Ovary (tissue), 3 donors: Measurements from ENCODE around the gene EEF1AKMT4.

Experiments
- EP300 ChIP-seq: sonication (generic); formaldehyde crosslinking; IDR thresholded peaks from one replicate; pipeline ENCODE4 v1.6.1; 2017; ENCODE audit warnings: antibody characterized with exemption
- POLR2A ChIP-seq: fragments of 450-650 bp; IDR thresholded peaks from one replicate; pipeline ENCODE4 v1.6.1; 2017; ENCODE audit warnings: antibody characterized with exemption, mild to moderate bottlenecking, moderate library complexity
- TF ChIP-seq, protein P1 (sequence below), 3 donors: fragments of 450-650 bp in 2 of 3; fragments of 200-600 bp in 1 of 3; IDR thresholded peaks; one replicate each; pipeline versions ENCODE4 v1.5.1 to v1.8.0; 2016 to 2022; ENCODE audit warnings: antibody characterized with exemption in 3 of 3, mild to moderate bottlenecking in 1 of 3
- donor health status: DM: no; HTN: no; CAD: no.

DNA sequence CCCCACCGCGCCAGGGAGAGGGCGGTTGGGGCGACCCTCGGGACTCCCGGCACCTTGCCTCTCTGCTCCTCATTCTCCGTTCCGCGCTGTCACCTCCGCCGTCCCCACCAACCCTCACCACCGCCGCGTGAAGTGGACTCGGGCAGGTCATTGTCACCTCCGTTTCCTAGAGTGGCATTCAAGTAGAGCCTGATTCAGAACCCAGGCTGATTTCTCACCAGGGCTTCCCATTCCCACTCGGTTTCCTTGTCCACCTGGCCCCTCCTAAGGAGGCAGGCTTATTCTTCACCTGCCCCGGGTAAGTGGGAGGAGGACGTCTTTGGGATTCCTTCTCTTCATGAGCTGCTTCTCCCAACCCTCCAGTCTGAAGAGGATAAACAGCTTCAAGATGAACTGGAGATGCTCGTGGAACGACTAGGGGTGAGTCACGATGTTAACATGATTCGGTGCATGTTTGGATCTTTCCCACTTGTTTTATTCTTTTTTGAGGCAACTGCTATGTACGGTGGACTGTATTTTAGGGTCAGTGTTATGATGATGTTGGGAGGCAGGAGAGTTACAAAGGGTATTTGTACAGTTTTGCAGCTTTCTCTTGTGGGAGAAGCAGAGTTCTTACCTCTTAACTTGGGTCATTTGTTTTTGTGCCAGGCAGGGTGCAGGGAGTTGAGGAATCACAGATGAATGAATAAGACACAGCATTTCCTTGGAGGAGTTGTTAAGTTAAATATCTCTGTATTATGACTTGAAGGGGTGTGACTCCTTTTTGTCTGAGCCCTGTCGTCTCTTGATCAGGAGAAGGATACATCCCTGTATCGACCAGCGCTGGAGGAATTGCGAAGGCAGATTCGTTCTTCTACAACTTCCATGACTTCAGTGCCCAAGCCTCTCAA, 50.3 kb downstream of the EEF1AKMT4 start:
- TF ChIP-seq, protein P1, sequence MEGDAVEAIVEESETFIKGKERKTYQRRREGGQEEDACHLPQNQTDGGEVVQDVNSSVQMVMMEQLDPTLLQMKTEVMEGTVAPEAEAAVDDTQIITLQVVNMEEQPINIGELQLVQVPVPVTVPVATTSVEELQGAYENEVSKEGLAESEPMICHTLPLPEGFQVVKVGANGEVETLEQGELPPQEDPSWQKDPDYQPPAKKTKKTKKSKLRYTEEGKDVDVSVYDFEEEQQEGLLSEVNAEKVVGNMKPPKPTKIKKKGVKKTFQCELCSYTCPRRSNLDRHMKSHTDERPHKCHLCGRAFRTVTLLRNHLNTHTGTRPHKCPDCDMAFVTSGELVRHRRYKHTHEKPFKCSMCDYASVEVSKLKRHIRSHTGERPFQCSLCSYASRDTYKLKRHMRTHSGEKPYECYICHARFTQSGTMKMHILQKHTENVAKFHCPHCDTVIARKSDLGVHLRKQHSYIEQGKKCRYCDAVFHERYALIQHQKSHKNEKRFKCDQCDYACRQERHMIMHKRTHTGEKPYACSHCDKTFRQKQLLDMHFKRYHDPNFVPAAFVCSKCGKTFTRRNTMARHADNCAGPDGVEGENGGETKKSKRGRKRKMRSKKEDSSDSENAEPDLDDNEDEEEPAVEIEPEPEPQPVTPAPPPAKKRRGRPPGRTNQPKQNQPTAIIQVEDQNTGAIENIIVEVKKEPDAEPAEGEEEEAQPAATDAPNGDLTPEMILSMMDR (IDR thresholded peaks at IDR 0.05), result no peak
- TF ChIP-seq EP300, result no peak
- TF ChIP-seq POLR2A, result no peak
